Breast epithelium (tissue), 4 donors: ENCODE data around the gene ENTPD7. TPM values are rescaled to one million over a fixed set of nuclear protein-coding genes. Genes with fewer than 3 reads are reported as not detected.

Experiments
- DNase-seq, 2 donors: peaks; one replicate each; pipeline ENCODE4 v3.0.0-alpha.2; 2019; ENCODE audit warnings: low spot score in 2 of 2
- H3K27ac ChIP-seq, 2 donors: fragments of 200-600 bp; sonication (generic) in 1 of 2; one replicate each; pipeline ENCODE4 v1.5.1; 2016 to 2019; ENCODE audit warnings: mild to moderate bottlenecking in 1 of 2
- H3K27me3 ChIP-seq, 2 donors: fragments of 200-600 bp; sonication (generic) in 1 of 2; one replicate each; pipeline versions ENCODE4 v1.5.1 to v1.6.0; 2017 to 2019; ENCODE audit warnings: control low read depth in 1 of 2, mild to moderate bottlenecking in 1 of 2
- H3K36me3 ChIP-seq: fragments of 200-600 bp; one replicate; pipeline ENCODE4 v1.5.1; 2019
- H3K4me1 ChIP-seq, 2 donors: fragments of 200-600 bp; sonication (generic); one replicate each; pipeline ENCODE4 v1.5.1; 2016 to 2019; ENCODE audit warnings: control low read depth in 1 of 2
- H3K4me3 ChIP-seq, 3 donors: fragments of 200-600 bp; sonication (generic); 1 replicate in 2 of 3; 2 replicates in 1 of 3; pipeline ENCODE4 v1.5.1; 2016 to 2019; ENCODE audit warnings: mild to moderate bottlenecking in 3 of 3, moderate library complexity in 2 of 3
- H3K9me3 ChIP-seq, 2 donors: fragments of 200-600 bp; sonication (generic) in 1 of 2; one replicate each; pipeline ENCODE4 v1.5.1; 2016 to 2019; ENCODE audit warnings: control low read depth in 1 of 2
- CTCF ChIP-seq, 3 donors: fragments of 450-650 bp; IDR thresholded peaks; one replicate each; pipeline ENCODE4 v1.5.1; 2016 to 2017; ENCODE audit warnings: antibody characterized with exemption in 3 of 3, mild to moderate bottlenecking in 3 of 3, moderate library complexity in 3 of 3
- POLR2A ChIP-seq: fragments of 450-650 bp; IDR thresholded peaks from one replicate; pipeline ENCODE4 v1.6.1; 2016; ENCODE audit warnings: antibody characterized with exemption, mild to moderate bottlenecking, moderate library complexity
- POLR2AphosphoS5 ChIP-seq, 3 donors: sonication (generic); formaldehyde crosslinking; IDR thresholded peaks; one replicate each; pipeline ENCODE4 v1.6.1; 2017; ENCODE audit warnings: antibody characterized with exemption in 3 of 3
- intact Hi-C: fragments of 100-400 bp; cut with DNase I; formaldehyde crosslinking; loops from one replicate; pipeline ENCODE4 v1.15.1; 2023; ENCODE audit warnings: low total_unique reads
- total RNA-seq, 3 donors: library from RNA; depleted of rRNA; stranded (reverse); fragments of >200 nt; gene quantifications; one replicate each; pipeline ENCODE4 v1.1.0, GENCODE V29; 2016

Gene ENTPD7
- total RNA-seq, 3 donors from 2014 or later = 3.5 to 11.6 (median 10.8) TPM

DNA sequence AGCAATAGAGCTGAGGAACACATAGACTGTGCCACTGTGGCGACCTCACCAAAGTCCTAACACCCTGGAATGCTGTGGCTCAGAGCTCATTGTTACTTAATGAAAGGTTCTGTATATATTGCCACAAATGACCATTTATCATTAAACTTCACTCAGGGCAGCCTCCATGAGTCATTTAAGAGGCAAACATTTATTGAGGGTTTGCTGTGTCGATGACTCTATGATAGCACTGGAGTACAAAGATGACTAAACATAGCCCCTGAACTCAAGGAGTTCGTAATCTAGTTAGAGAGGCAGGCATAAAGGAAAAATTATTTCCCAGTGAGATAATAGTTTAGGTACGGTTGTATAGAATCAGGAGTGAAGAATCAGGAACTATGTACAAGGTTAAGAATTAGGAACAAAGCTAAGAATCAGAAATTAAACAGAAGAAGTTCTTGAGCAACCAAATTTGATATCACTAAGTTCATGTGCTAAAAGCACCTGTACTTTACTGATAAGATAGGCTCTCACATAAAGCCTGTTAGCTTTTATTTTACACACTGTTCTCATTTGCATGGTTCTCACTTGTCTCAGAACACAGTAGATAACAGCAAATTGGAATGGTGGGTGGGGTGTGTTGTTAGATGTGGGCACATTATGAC is 7.9 kb downstream of the ENTPD7 start:
- no peaks in the 10 kb centered on the region for H3K9me3 ChIP-seq
- no peaks in the 10 kb centered on the region for H3K4me1 ChIP-seq
- H3K36me3 ChIP-seq = no peaks in the 10 kb centered on the region
- intact Hi-C loops = no loop called here
- no peaks in the 10 kb centered on the region for H3K27me3 ChIP-seq
- no peak overlapping the region for H3K27ac ChIP-seq
- no peak for DNase-seq
- no peak overlapping the region for H3K4me3 ChIP-seq
- no peak for TF ChIP-seq CTCF (IDR thresholded peaks at IDR 0.05)
- no peak for TF ChIP-seq POLR2AphosphoS5 (IDR thresholded peaks at IDR 0.05)
- TF ChIP-seq POLR2A = no peak

DNA sequence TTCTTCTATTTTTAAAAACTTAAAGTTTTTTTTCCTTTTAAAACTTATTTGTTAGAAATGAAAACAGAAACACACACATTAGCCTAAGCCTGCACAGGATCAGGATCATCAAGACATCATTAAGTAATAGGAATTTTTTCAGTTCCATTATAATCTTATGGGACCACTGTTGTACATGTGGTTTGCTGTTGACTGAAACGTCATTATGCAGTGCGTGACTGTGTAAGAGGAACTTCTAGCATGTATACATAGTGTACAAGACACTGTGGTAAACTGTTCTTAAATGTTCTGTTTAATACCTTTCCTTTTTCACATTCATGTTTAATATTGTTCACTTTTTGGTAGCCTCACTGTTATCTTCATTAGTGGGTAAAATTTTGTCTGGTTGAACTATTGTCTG is 12.1 kb downstream of the ENTPD7 start:
- DNase-seq = no peak
- H3K27me3 ChIP-seq = no peaks in the 10 kb centered on the region
- H3K36me3 ChIP-seq = no peaks in the 10 kb centered on the region
- no peak overlapping the region for H3K4me3 ChIP-seq
- no peak overlapping the region for H3K27ac ChIP-seq
- TF ChIP-seq POLR2AphosphoS5 (IDR thresholded peaks at IDR 0.05) = no peak
- no peak for TF ChIP-seq CTCF (IDR thresholded peaks at IDR 0.05)
- TF ChIP-seq POLR2A = no peak
- H3K4me1 ChIP-seq = no peaks in the 10 kb centered on the region
- H3K9me3 ChIP-seq = no peaks in the 10 kb centered on the region
- intact Hi-C loops = no loop called here

GRCh38 chr10:99672884-99673283 is 13.6 kb downstream of the ENTPD7 start:
- no peak for TF ChIP-seq POLR2AphosphoS5 (IDR thresholded peaks at IDR 0.05)
- DNase-seq = no peak

DNA sequence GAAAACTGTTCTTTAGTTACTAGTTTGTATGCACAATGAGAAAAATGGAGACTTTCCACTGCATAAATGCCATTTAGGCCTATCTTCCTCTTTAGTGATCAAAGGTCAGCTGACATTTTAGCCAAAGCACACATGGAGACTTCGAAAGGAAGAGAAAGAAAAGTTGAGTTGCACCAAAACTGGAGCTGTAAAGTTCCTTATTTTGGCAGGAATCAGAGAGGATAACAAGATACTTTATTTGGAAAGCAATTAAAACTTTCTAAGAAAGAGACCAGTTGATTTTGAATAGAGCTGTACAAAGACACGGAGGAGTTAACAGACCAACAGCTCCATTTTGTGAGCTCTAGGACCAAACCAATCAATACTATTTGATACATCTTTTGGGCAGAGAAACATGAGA is 14.2 kb downstream of the ENTPD7 start:
- Histone ChIP-seq H3K36me3 (no peaks in the 10 kb centered on the region), H3K4me3 (no peak overlapping the region), H3K9me3 (no peaks in the 10 kb centered on the region), H3K27me3 (no peaks in the 10 kb centered on the region), H3K27ac (no peak overlapping the region), H3K4me1 (no peaks in the 10 kb centered on the region)
- intact Hi-C loops = no loop called here
- TF ChIP-seq POLR2A (no peak), POLR2AphosphoS5 (IDR thresholded peaks at IDR 0.05) (no peak), CTCF (IDR thresholded peaks at IDR 0.05) (no peak)
- DNase-seq = no peak

More at GRCh38 chr10:99672884-99673283, 13.6 kb downstream of the ENTPD7 start:
- intact Hi-C loops = no loop called here
- H3K27ac ChIP-seq = no peak overlapping the region
- no peaks in the 10 kb centered on the region for H3K9me3 ChIP-seq
- no peaks in the 10 kb centered on the region for H3K4me1 ChIP-seq
- no peak overlapping the region for H3K4me3 ChIP-seq
- H3K27me3 ChIP-seq = no peaks in the 10 kb centered on the region
- H3K36me3 ChIP-seq = no peaks in the 10 kb centered on the region

DNA sequence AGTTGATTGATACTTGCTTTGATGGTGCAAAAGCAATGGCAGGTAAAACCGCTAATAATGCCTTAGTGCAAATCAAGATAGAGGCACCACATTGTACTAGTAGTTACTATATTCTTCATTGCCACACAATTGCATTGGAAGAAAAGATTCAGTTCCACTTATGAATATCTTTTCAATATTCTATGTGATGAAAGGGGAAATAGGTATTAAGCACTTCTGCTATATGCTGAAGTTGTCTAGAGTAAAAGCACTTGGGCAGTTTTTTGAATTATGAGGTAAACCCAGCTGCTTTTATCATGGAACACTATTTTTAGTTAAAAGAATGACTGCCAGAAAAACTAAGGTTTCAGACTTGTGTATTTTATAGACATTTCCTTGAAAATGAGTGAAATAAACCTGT is 15.5 kb downstream of the ENTPD7 start:
- no peaks in the 10 kb centered on the region for H3K4me1 ChIP-seq
- DNase-seq = no peak
- H3K9me3 ChIP-seq = no peaks in the 10 kb centered on the region
- H3K36me3 ChIP-seq = no peaks in the 10 kb centered on the region
- no peak for TF ChIP-seq POLR2AphosphoS5 (IDR thresholded peaks at IDR 0.05)
- no peak for TF ChIP-seq POLR2A
- no peak for TF ChIP-seq CTCF (IDR thresholded peaks at IDR 0.05)
- H3K4me3 ChIP-seq = no peak overlapping the region
- H3K27me3 ChIP-seq = no peaks in the 10 kb centered on the region
- no peak overlapping the region for H3K27ac ChIP-seq
- intact Hi-C loops = no loop called here

DNA sequence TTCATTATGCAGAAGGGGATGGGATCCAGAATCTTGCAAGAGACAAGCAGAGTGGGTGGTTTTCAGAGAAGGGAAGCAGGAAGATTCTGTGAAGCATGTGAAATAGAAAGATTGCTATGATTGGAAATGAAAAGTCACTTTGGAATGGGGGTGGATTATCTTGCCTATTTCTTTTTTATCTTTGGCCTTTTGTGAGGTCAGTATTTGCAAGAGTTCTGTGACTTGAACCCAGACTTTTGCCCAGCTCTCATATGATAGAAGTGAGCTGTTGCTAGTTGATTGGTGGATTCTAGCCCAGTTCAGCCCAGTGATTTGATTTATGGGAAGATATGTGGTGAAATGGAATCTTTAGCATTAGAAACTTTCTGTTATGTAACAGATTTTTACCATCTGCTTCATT is 17.1 kb downstream of the ENTPD7 start:
- Histone ChIP-seq H3K4me3 (no peak overlapping the region), H3K27ac (no peak overlapping the region), H3K4me1 (no peaks in the 10 kb centered on the region), H3K9me3 (no peaks in the 10 kb centered on the region), H3K27me3 (no peaks in the 10 kb centered on the region), H3K36me3 (no peaks in the 10 kb centered on the region)
- DNase-seq = no peak
- intact Hi-C loops = no loop called here
- TF ChIP-seq POLR2A (no peak), POLR2AphosphoS5 (IDR thresholded peaks at IDR 0.05) (no peak)
